GM12873 (cell line): Measurements from ENCODE around the gene SMARCC1.

Source experiments
- CTCF ChIP-seq: IDR thresholded peaks from 2 replicates; pipeline ENCODE4 v1.5.1; 2012; ENCODE audit warnings: low read depth, mild to moderate bottlenecking, moderate library complexity, low read length, control low read depth; ENCODE audit not compliant: insufficient read depth; ENCODE audit errors: missing control alignments

SMARCC1 gene

GRCh38 chr3:47603332-47603731 is 178.4 kb downstream of the SMARCC1 start:
- no peak for TF ChIP-seq CTCF

DNA sequence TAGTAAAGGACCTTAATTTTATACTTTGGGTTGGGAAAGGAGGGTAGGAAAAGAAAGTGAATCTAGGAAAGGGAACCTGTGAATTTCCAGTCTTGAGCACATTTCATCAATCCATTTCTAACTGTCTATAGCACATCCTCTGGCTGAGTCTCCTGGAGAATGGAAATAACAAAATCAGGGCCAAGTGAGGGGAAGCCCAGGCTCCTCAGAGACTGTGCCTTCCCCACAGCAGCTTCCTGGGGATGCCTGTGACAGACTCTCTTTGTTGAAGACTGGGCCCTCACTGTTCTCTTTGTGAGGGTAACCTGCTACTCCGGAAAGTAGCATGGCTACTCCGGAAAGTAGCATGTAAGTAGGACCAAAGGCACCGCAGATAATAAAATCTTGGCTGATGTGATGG is 180.4 kb downstream of the SMARCC1 start:
- TF ChIP-seq CTCF: no peak

- TF ChIP-seq CTCF: no peak
Measured at GRCh38 chr3:47594792-47595191, 186.9 kb downstream of the SMARCC1 start.

- no peak for TF ChIP-seq CTCF
Measured at GRCh38 chr3:47592066-47592795, 189.5 kb downstream of the SMARCC1 start.

GRCh38 chr3:47590216-47590615 is 191.5 kb downstream of the SMARCC1 start:
- TF ChIP-seq CTCF: no peak

DNA sequence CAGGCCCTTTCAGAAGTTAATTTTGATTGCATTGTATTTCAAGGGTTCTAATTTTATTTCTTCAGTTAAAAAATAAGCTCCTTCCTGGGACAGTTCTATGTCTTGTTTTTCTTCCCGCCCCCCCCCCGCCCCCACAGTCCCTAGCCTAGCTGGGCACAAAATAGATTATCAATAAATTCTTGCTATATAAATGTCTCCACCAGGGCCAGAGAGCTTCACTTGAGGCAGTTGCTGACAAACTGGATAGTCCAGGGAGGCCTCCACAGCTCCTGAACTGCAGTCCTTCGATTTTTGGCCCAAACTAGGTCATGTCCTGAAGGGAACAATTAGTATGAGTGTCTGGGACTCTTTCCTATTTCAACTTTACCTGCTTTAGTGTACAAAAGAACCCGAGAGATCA is 193.1 kb downstream of the SMARCC1 start:
- no peak for TF ChIP-seq CTCF

GRCh38 chr3:47588053-47588452 is 193.6 kb downstream of the SMARCC1 start:
- TF ChIP-seq CTCF: no peak
